Measurements from ENCODE around the gene SWAP70.

Gene SWAP70

GRCh38 chr11:9745411-9746211, 81.7 kb downstream of the SWAP70 start:
- Histone ChIP-seq H2AFZ (ENCODE audit: insufficient read depth, low read length, poor library complexity) (no peak overlapping the region), H3K36me3 (ENCODE audit: control insufficient read depth in 1 of 2, insufficient read depth in 2 of 2, low read length in 2 of 2) (peaks cover 15 to 31% of the 10 kb centered on the region in 2 experiments), H3K18ac (ENCODE audit: low read length) (no peak overlapping the region), H3K79me2 (ENCODE audit: control insufficient read depth, insufficient read depth, low read length, poor library complexity) (no peaks in the 10 kb centered on the region), H4K8ac (ENCODE audit: low read depth, low read length) (no peak overlapping the region), H2AK5ac (ENCODE audit: low read length) (no peak overlapping the region), H4K91ac (ENCODE audit: low read depth, low read length) (no peak overlapping the region), H2BK120ac (ENCODE audit: insufficient read depth, low read length, poor library complexity) (no peak overlapping the region), H3K9ac (ENCODE audit: low read length) (no peak overlapping the region), H3K27ac (ENCODE audit: low read depth, low read length) (no peak overlapping the region), H2BK5ac (ENCODE audit: low read depth, low read length, poor library complexity) (no peak overlapping the region), H2BK12ac (ENCODE audit: low read length) (no peak overlapping the region), H4K12ac (ENCODE audit: low read depth, low read length) (no peak overlapping the region), H3K79me1 (ENCODE audit: low read length) (peaks cover 5% of the 10 kb centered on the region), H3K4me2 (ENCODE audit: low read length) (no peak overlapping the region), H3K14ac (ENCODE audit: low read length) (no peak overlapping the region), H3K9me3 (ENCODE audit: insufficient read depth, low read depth, low read length) (no peaks in the 10 kb centered on the region), H3K4me3 (ENCODE audit: low read depth, low read length) (peak overlapping the region; percentile 41), H3K27me3 (ENCODE audit: insufficient read depth, low read length) (no peaks in the 10 kb centered on the region), H3K4ac (ENCODE audit: low read depth, low read length) (no peak overlapping the region), H3K23ac (ENCODE audit: low read length) (peak overlapping the region; percentile 12), H3K4me1 (ENCODE audit: control insufficient read depth in 1 of 2, insufficient read depth in 2 of 2, low read length in 2 of 2) (peaks cover 2 to 6% of the 10 kb centered on the region in 2 experiments)
- no CpG with 5 or more reads among the region's 7 CpGs for WGBS (ENCODE audit: extremely low coverage, insufficient coverage, insufficient read length)
- DNase-seq = no peak

GRCh38 chr11:9747229-9747628, 83.4 kb downstream of the SWAP70 start:
- peaks cover 15 to 28% of the 10 kb centered on the region in 2 experiments for H3K36me3 ChIP-seq (ENCODE audit: control insufficient read depth in 1 of 2, insufficient read depth in 2 of 2, low read length in 2 of 2)
- H3K79me1 ChIP-seq (ENCODE audit: low read length) = peaks cover 2% of the 10 kb centered on the region
- no peak overlapping the region for H3K14ac ChIP-seq (ENCODE audit: low read length)
- H4K12ac ChIP-seq (ENCODE audit: low read depth, low read length) = no peak overlapping the region
- no peak overlapping the region for H2BK12ac ChIP-seq (ENCODE audit: low read length)
- H3K9ac ChIP-seq (ENCODE audit: low read length) = no peak overlapping the region
- peaks cover 0 to 1% of the 10 kb centered on the region in 2 experiments for H3K4me1 ChIP-seq (ENCODE audit: control insufficient read depth in 1 of 2, insufficient read depth in 2 of 2, low read length in 2 of 2)
- no peaks in the 10 kb centered on the region for H3K79me2 ChIP-seq (ENCODE audit: control insufficient read depth, insufficient read depth, low read length, poor library complexity)
- H3K4me2 ChIP-seq (ENCODE audit: low read length) = no peak overlapping the region
- H4K8ac ChIP-seq (ENCODE audit: low read depth, low read length) = no peak overlapping the region
- no peak overlapping the region for H3K4ac ChIP-seq (ENCODE audit: low read depth, low read length)
- H2AFZ ChIP-seq (ENCODE audit: insufficient read depth, low read length, poor library complexity) = no peak overlapping the region
- H3K23ac ChIP-seq (ENCODE audit: low read length) = no peak overlapping the region
- H3K18ac ChIP-seq (ENCODE audit: low read length) = no peak overlapping the region
- peak in 1 of 2 donors; percentile 53 for DNase-seq
- no peak overlapping the region for H2BK5ac ChIP-seq (ENCODE audit: low read depth, low read length, poor library complexity)
- WGBS (ENCODE audit: extremely low coverage, insufficient coverage, insufficient read length) = no CpG with 5 or more reads among the region's 1 CpG
- no peak overlapping the region for H3K27ac ChIP-seq (ENCODE audit: low read depth, low read length)
- no peak overlapping the region for H4K91ac ChIP-seq (ENCODE audit: low read depth, low read length)
- H3K4me3 ChIP-seq (ENCODE audit: low read depth, low read length) = no peak overlapping the region
- no peak overlapping the region for H2BK120ac ChIP-seq (ENCODE audit: insufficient read depth, low read length, poor library complexity)
- no peak overlapping the region for H2AK5ac ChIP-seq (ENCODE audit: low read length)
- no peaks in the 10 kb centered on the region for H3K27me3 ChIP-seq (ENCODE audit: insufficient read depth, low read length)
- no peaks in the 10 kb centered on the region for H3K9me3 ChIP-seq (ENCODE audit: insufficient read depth, low read depth, low read length)

GRCh38 chr11:9747828-9748227, 84.0 kb downstream of the SWAP70 start:
- peaks cover 13 to 25% of the 10 kb centered on the region in 2 experiments for H3K36me3 ChIP-seq (ENCODE audit: control insufficient read depth in 1 of 2, insufficient read depth in 2 of 2, low read length in 2 of 2)
- no peak overlapping the region for H2BK12ac ChIP-seq (ENCODE audit: low read length)
- no CpG with 5 or more reads among the region's 5 CpGs for WGBS (ENCODE audit: extremely low coverage, insufficient coverage, insufficient read length)
- peaks cover 0 to 1% of the 10 kb centered on the region in 2 experiments for H3K4me1 ChIP-seq (ENCODE audit: control insufficient read depth in 1 of 2, insufficient read depth in 2 of 2, low read length in 2 of 2)
- H3K79me2 ChIP-seq (ENCODE audit: control insufficient read depth, insufficient read depth, low read length, poor library complexity) = no peaks in the 10 kb centered on the region
- no peak overlapping the region for H2AK5ac ChIP-seq (ENCODE audit: low read length)
- no peak overlapping the region for H3K14ac ChIP-seq (ENCODE audit: low read length)
- H3K79me1 ChIP-seq (ENCODE audit: low read length) = peaks cover 2% of the 10 kb centered on the region
- no peak overlapping the region for H3K23ac ChIP-seq (ENCODE audit: low read length)
- H3K27me3 ChIP-seq (ENCODE audit: insufficient read depth, low read length) = no peaks in the 10 kb centered on the region
- H3K18ac ChIP-seq (ENCODE audit: low read length) = no peak overlapping the region
- no peak for DNase-seq
- no peak overlapping the region for H4K12ac ChIP-seq (ENCODE audit: low read depth, low read length)
- H4K91ac ChIP-seq (ENCODE audit: low read depth, low read length) = no peak overlapping the region
- no peak overlapping the region for H3K4ac ChIP-seq (ENCODE audit: low read depth, low read length)
- no peak overlapping the region for H3K27ac ChIP-seq (ENCODE audit: low read depth, low read length)
- no peak overlapping the region for H3K9ac ChIP-seq (ENCODE audit: low read length)
- H3K4me2 ChIP-seq (ENCODE audit: low read length) = no peak overlapping the region
- H3K9me3 ChIP-seq (ENCODE audit: insufficient read depth, low read depth, low read length) = no peaks in the 10 kb centered on the region
- H2BK120ac ChIP-seq (ENCODE audit: insufficient read depth, low read length, poor library complexity) = no peak overlapping the region
- no peak overlapping the region for H2AFZ ChIP-seq (ENCODE audit: insufficient read depth, low read length, poor library complexity)
- no peak overlapping the region for H2BK5ac ChIP-seq (ENCODE audit: low read depth, low read length, poor library complexity)
- no peak overlapping the region for H3K4me3 ChIP-seq (ENCODE audit: low read depth, low read length)
- no peak overlapping the region for H4K8ac ChIP-seq (ENCODE audit: low read depth, low read length)

- no peak overlapping the region for H3K14ac ChIP-seq (ENCODE audit: low read length)
- H3K4me2 ChIP-seq (ENCODE audit: low read length) = no peak overlapping the region
- no peak overlapping the region for H2AK5ac ChIP-seq (ENCODE audit: low read length)
- H2BK12ac ChIP-seq (ENCODE audit: low read length) = no peak overlapping the region
- H3K4me3 ChIP-seq (ENCODE audit: low read depth, low read length) = no peak overlapping the region
- H3K27me3 ChIP-seq (ENCODE audit: insufficient read depth, low read length) = no peaks in the 10 kb centered on the region
- H3K36me3 ChIP-seq (ENCODE audit: control insufficient read depth in 1 of 2, insufficient read depth in 2 of 2, low read length in 2 of 2) = peaks cover 13 to 25% of the 10 kb centered on the region in 2 experiments
- peak; percentile 52 to 79 for DNase-seq
- H3K9ac ChIP-seq (ENCODE audit: low read length) = no peak overlapping the region
- no peak overlapping the region for H2AFZ ChIP-seq (ENCODE audit: insufficient read depth, low read length, poor library complexity)
- H2BK5ac ChIP-seq (ENCODE audit: low read depth, low read length, poor library complexity) = no peak overlapping the region
- H2BK120ac ChIP-seq (ENCODE audit: insufficient read depth, low read length, poor library complexity) = no peak overlapping the region
- no peak overlapping the region for H4K12ac ChIP-seq (ENCODE audit: low read depth, low read length)
- peaks cover 0 to 1% of the 10 kb centered on the region in 2 experiments for H3K4me1 ChIP-seq (ENCODE audit: control insufficient read depth in 1 of 2, insufficient read depth in 2 of 2, low read length in 2 of 2)
- H3K23ac ChIP-seq (ENCODE audit: low read length) = no peak overlapping the region
- H4K8ac ChIP-seq (ENCODE audit: low read depth, low read length) = no peak overlapping the region
- no peak overlapping the region for H4K91ac ChIP-seq (ENCODE audit: low read depth, low read length)
- H3K18ac ChIP-seq (ENCODE audit: low read length) = no peak overlapping the region
- no peaks in the 10 kb centered on the region for H3K79me2 ChIP-seq (ENCODE audit: control insufficient read depth, insufficient read depth, low read length, poor library complexity)
- no peak overlapping the region for H3K4ac ChIP-seq (ENCODE audit: low read depth, low read length)
- peaks cover 2% of the 10 kb centered on the region for H3K79me1 ChIP-seq (ENCODE audit: low read length)
- no peaks in the 10 kb centered on the region for H3K9me3 ChIP-seq (ENCODE audit: insufficient read depth, low read depth, low read length)
- H3K27ac ChIP-seq (ENCODE audit: low read depth, low read length) = no peak overlapping the region
- no CpG with 5 or more reads among the region's 7 CpGs for WGBS (ENCODE audit: extremely low coverage, insufficient coverage, insufficient read length)
Observed at GRCh38 chr11:9748361-9748970, 84.6 kb downstream of the SWAP70 start.
